Measurements from ENCODE around the gene RPS23.
A peak's percentile ranks its signal among the peaks of the same experiment; 100 is the strongest.

RPS23 gene

GRCh38 chr5:82244151-82244550 lies 34.0 kb downstream of the RPS23 start:
- no peak for DNase-seq

GRCh38 chr5:82234885-82235284 lies 43.3 kb downstream of the RPS23 start:
- DNase-seq: no peak

GRCh38 chr5:82225525-82226172 lies 52.5 kb downstream of the RPS23 start:
- peak; percentile 79 for DNase-seq

All from islet precursor cell (in vitro differentiated cells).